Loucy (cell line): ENCODE data around the gene PAQR8.

ENCODE experiments used
- CTCF ChIP-seq: fragments of 200-600 bp; sonication (generic); conservative IDR thresholded peaks from 2 replicates; pipeline ENCODE4 v1.5.1; 2014; ENCODE audit warnings: mild to moderate bottlenecking, antibody characterized with exemption, low read length
- EZH2phosphoT487 ChIP-seq: fragments of 200-600 bp; IDR thresholded peaks from 2 replicates; pipeline ENCODE4 v1.6.1; 2018; ENCODE audit warnings: antibody characterized with exemption, mild to moderate bottlenecking, moderate library complexity, borderline replicate concordance

GRCh38 chr6:52328729-52329128, 33.2 kb upstream of the PAQR8 start:
- TF ChIP-seq CTCF (no peak), EZH2phosphoT487 (no peak)
